Smooth muscle cell (in vitro differentiated cells): Measurements from ENCODE around the gene MGME1. TPM values are rescaled to one million over a fixed set of nuclear protein-coding genes. Genes with fewer than 3 reads are reported as not detected.

Experiments used
- DNase-seq: peaks from one replicate; lab custom pipeline; 2025; ENCODE audit not compliant: unreplicated experiment; lab: John Stamatoyannopoulos, UW
- H2AFZ ChIP-seq: fragments of 200-600 bp; sonication (generic); 2 replicates; pipeline ENCODE4 v1.6.0; 2016; ENCODE audit warnings: antibody characterized with exemption, low read depth, mild to moderate bottlenecking
- H3F3A ChIP-seq: fragments of 200-600 bp; sonication (generic); 2 replicates; pipeline ENCODE4 v1.6.0; 2017; ENCODE audit warnings: antibody characterized with exemption, low read depth
- H3K27ac ChIP-seq: fragments of 200-600 bp; sonication (generic); 2 replicates; pipeline ENCODE4 v1.5.1; 2016; ENCODE audit warnings: low read depth, mild to moderate bottlenecking
- H3K27me3 ChIP-seq: fragments of 200-600 bp; sonication (generic); 2 replicates; pipeline ENCODE4 v1.6.1; 2016; ENCODE audit warnings: low read depth, mild to moderate bottlenecking
- H3K36me3 ChIP-seq: fragments of 200-600 bp; sonication (generic); 2 replicates; pipeline ENCODE4 v1.5.1; 2016; ENCODE audit warnings: low read depth
- H3K4me1 ChIP-seq: fragments of 200-600 bp; sonication (generic); 2 replicates; pipeline ENCODE4 v1.5.1; 2016; ENCODE audit warnings: low read depth
- H3K4me2 ChIP-seq: fragments of 200-600 bp; sonication (generic); 2 replicates; pipeline ENCODE4 v1.6.0; 2016; ENCODE audit warnings: mild to moderate bottlenecking
- H3K4me3 ChIP-seq: fragments of 200-600 bp; sonication (generic); 2 replicates; pipeline ENCODE4 v1.5.1; 2016; ENCODE audit warnings: mild to moderate bottlenecking
- H3K79me2 ChIP-seq: fragments of 200-600 bp; sonication (generic); 2 replicates; pipeline ENCODE4 v1.6.0; 2016; ENCODE audit warnings: low read depth, mild to moderate bottlenecking
- H3K9ac ChIP-seq: fragments of 200-600 bp; sonication (generic); 2 replicates; pipeline ENCODE4 v1.6.0; 2016; ENCODE audit warnings: low read depth
- H3K9me3 ChIP-seq: fragments of 200-600 bp; sonication (generic); replicated peaks from 2 replicates; pipeline ENCODE4 v1.5.1; 2016; ENCODE audit warnings: low read depth
- H4K20me1 ChIP-seq: fragments of 200-600 bp; sonication (generic); 2 replicates; pipeline ENCODE4 v1.6.0; 2016; ENCODE audit warnings: low read depth
- CTCF ChIP-seq: fragments of 200-600 bp; sonication (generic); IDR thresholded peaks from 2 replicates; pipeline ENCODE4 v1.5.1; 2017; ENCODE audit warnings: borderline replicate concordance, mild to moderate bottlenecking, antibody characterized with exemption; ENCODE audit not compliant: insufficient read depth, poor library complexity, severe bottlenecking
- WGBS: methylation state at CpG from one replicate; pipeline ENCODE4 v1.1.7; 2016; ENCODE audit warnings: low lambda C conversion rate; 5-methylcytosine and 5-hydroxymethylcytosine counted together
- polyA plus RNA-seq: library from polyadenylated mRNA; unstranded; fragments of >200 nt; fragmentation: Nextera tagmentation; extraction: Ambion mirVana; gene quantifications from 2 replicates; pipeline ENCODE4 v1.2.1, GENCODE V29; 2016
- total RNA-seq: library from RNA; depleted of rRNA; stranded (reverse); fragments of >200 nt; gene quantifications from 2 replicates; pipeline ENCODE4 v1.2.3, GENCODE V29; 2014

MGME1 gene
- total and polyA plus RNA-seq, 2 experiments from 2014 or later: 15.7 to 16.0 TPM

- 94% methylated on average over 2 of the region's 2 CpGs for WGBS
- TF ChIP-seq CTCF: no peak
- no peaks in the 10 kb centered on the region for H3K79me2 ChIP-seq
These were observed 44.1 kb downstream of the MGME1 start for GRCh38 chr20:18012901-18013300.

DNA sequence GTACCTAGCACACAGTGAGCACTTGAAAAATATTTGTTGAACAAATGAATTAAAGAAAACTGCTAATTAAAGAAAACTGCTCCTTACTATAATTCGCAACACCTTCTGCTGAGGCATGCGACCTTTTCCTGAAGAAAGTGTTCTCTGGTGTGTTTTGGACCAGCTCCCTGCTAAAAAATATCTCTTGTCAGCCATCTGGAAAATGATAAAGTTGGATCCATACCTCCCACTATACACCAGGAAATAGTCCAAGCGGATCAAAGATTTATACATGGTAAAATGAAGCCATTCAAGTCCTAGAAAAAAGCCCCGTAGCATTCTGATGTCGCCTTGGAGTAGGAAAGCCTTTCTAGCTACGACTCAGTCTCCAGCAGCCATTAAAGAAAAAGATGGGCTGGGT, 45.6 kb downstream of the MGME1 start:
- no peaks in the 10 kb centered on the region for H3K27me3 ChIP-seq
- no peaks in the 10 kb centered on the region for H3F3A ChIP-seq
- H3K79me2 ChIP-seq: no peaks in the 10 kb centered on the region
- H3K4me3 ChIP-seq: no peak overlapping the region
- no peak for TF ChIP-seq CTCF
- no peak overlapping the region for H3K4me2 ChIP-seq
- H2AFZ ChIP-seq: no peak overlapping the region
- no peak overlapping the region for H3K27ac ChIP-seq
- H4K20me1 ChIP-seq: no peaks in the 10 kb centered on the region
- no peaks in the 10 kb centered on the region for H3K4me1 ChIP-seq
- H3K36me3 ChIP-seq: no peaks in the 10 kb centered on the region
- DNase-seq: no peak
- WGBS: 91% methylated on average over 6 of the region's 6 CpGs
- no peaks in the 10 kb centered on the region for H3K9me3 ChIP-seq
- H3K9ac ChIP-seq: no peak overlapping the region

More at GRCh38 chr20:18012901-18013300, 44.1 kb downstream of the MGME1 start:
- no peak for DNase-seq
- H3K36me3 ChIP-seq: no peaks in the 10 kb centered on the region
- H3K27me3 ChIP-seq: no peaks in the 10 kb centered on the region
- no peak overlapping the region for H3K4me2 ChIP-seq
- H3K9ac ChIP-seq: no peak overlapping the region
- H3K9me3 ChIP-seq: no peaks in the 10 kb centered on the region
- no peaks in the 10 kb centered on the region for H3F3A ChIP-seq
- H2AFZ ChIP-seq: no peak overlapping the region
- no peaks in the 10 kb centered on the region for H3K4me1 ChIP-seq
- no peak overlapping the region for H3K4me3 ChIP-seq
- no peak overlapping the region for H3K27ac ChIP-seq
- H4K20me1 ChIP-seq: no peaks in the 10 kb centered on the region

- Histone ChIP-seq H3K27me3 (no peaks in the 10 kb centered on the region), H3K4me3 (no peak overlapping the region), H4K20me1 (no peaks in the 10 kb centered on the region), H3K9ac (no peak overlapping the region), H3K9me3 (no peaks in the 10 kb centered on the region), H3K4me2 (no peak overlapping the region), H3K36me3 (no peaks in the 10 kb centered on the region), H3K79me2 (no peaks in the 10 kb centered on the region), H2AFZ (no peak overlapping the region), H3K4me1 (no peaks in the 10 kb centered on the region), H3K27ac (no peak overlapping the region), H3F3A (no peaks in the 10 kb centered on the region)
- 91% methylated on average over 3 of the region's 3 CpGs for WGBS
- no peak for TF ChIP-seq CTCF
- DNase-seq: no peak
These were observed 48.0 kb downstream of the MGME1 start for GRCh38 chr20:18016772-18017171.

- WGBS: 92% methylated on average over 10 of the region's 10 CpGs
- TF ChIP-seq CTCF: no peak
- no peaks in the 10 kb centered on the region for H3K36me3 ChIP-seq
- H3K9me3 ChIP-seq: no peaks in the 10 kb centered on the region
- no peaks in the 10 kb centered on the region for H3K4me1 ChIP-seq
- DNase-seq: no peak
- H3K4me2 ChIP-seq: no peak overlapping the region
- H2AFZ ChIP-seq: no peak overlapping the region
- no peak overlapping the region for H3K9ac ChIP-seq
- H3K79me2 ChIP-seq: no peaks in the 10 kb centered on the region
- no peaks in the 10 kb centered on the region for H3F3A ChIP-seq
- no peak overlapping the region for H3K4me3 ChIP-seq
- H4K20me1 ChIP-seq: no peaks in the 10 kb centered on the region
- no peaks in the 10 kb centered on the region for H3K27me3 ChIP-seq
- no peak overlapping the region for H3K27ac ChIP-seq
These were observed 49.3 kb downstream of the MGME1 start for GRCh38 chr20:18018100-18018499.
